Measurements from ENCODE around the gene AIMP2. TPM values are rescaled to one million over a fixed set of nuclear protein-coding genes. Genes with fewer than 3 reads are reported as not detected.
"Not testable (repeated sequence)": the region's sequence is repeated elsewhere in the genome, so short reads cannot be mapped to it uniquely, and the experiment has no call there.

The AIMP2 gene
- total RNA-seq = 10 to 100 TPM; 32.3 to 50.0 (median 36.4) TPM

DNA sequence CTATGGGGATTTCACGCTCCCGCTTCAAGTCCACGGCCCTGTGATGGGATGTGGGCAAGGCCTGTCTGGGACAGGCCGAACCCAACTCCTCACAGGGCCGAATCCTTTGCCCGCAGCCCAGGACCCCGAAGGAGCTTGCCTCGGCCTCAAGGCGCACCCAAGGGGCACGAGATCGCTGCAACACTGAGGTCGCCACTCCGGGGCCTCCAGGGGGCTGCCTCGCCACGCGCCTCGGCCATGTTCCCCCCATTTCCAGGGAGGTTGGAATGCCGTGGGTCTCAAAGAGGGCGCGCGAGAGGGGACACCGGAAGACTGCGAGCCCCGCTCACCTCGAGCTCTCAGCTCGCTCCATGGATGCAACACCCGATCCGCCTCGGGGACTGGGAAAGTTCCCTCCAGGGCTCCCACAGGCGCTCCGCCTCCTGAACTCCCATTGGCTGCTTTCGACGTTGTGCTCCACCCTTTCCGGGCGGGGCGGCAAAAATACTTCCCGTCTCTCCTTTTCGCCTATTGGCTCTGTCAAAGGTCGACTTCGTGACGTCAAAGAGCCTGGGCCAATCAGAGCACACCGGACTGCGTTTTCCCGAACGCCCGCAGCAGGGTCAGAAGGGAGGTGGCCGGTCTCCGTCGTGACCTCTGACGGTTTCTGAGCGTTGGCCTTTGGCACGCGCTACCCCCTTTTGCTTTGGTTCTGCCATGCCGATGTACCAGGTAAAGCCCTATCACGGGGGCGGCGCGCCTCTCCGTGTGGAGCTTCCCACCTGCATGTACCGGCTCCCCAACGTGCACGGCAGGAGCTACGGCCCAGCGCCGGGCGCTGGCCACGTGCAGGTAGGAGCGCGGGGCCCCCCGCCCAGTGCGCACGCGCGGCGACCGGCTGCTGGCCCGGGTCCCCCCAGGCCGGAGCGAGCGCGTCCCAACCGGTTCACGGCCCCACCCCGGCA is at the start of gene AIMP2, which contains the start of gene PMS2:
Gene AIMP2, plus strand, starts transcription at position 605 of the 944 bp plus-strand sequence. Its CDS starts 92 bp downstream, at position 697.
Gene PMS2, minus strand, starts transcription at position 382 of the 944 bp plus-strand sequence. Its CDS starts 30 bp downstream, at position 352.
- intact Hi-C loops (cut with DNase I; ENCODE audit: low total_unique reads) = no loop called here
- peak; percentile 99 to 100 for DNase-seq (ENCODE audit: low spot score in 2 of 2)
- 0 to 1% methylated on average over 43 to 57 of the region's 84 CpGs for WGBS, 2 donors
- H3K4me3 ChIP-seq (ENCODE audit: low read depth, poor library complexity, severe bottlenecking) = peak within 1 kb of the TSS; percentile 74
- TF ChIP-seq CTCF (IDR thresholded peaks at IDR 0.05) = no peak
- peak in 1 of 2 donors; percentile 15 for TF ChIP-seq POLR2A (IDR thresholded peaks at IDR 0.05)

DNA sequence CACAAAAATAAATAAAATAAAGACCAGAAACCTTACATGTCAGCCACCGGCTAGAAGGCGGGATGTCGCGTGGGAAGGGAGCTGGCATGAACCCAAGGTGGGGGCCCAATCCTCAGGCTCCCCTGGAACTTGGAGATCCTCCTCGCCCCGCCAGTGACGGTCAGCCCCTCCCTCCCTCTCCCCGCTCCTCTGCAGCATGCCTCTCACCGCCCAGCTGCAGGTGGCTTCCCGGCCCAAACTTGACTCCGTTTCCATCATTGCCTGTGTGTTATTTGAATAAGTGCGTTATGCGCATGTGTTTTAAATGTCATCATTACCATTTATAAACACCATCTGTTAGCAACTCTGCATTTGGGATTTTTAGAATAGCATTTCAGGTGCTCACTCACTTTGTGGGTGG is 45.9 kb upstream of the AIMP2 start:
- DNase-seq (ENCODE audit: low spot score in 2 of 2); H3K4me3 ChIP-seq (ENCODE audit: low read depth, poor library complexity, severe bottlenecking); intact Hi-C loops (cut with DNase I; ENCODE audit: low total_unique reads): not testable (repeated sequence)
- WGBS, 2 donors = 40% methylated on average over 4 of the region's 13 CpGs; no CpG with 5 or more reads in 1 of the 2 donors

DNA sequence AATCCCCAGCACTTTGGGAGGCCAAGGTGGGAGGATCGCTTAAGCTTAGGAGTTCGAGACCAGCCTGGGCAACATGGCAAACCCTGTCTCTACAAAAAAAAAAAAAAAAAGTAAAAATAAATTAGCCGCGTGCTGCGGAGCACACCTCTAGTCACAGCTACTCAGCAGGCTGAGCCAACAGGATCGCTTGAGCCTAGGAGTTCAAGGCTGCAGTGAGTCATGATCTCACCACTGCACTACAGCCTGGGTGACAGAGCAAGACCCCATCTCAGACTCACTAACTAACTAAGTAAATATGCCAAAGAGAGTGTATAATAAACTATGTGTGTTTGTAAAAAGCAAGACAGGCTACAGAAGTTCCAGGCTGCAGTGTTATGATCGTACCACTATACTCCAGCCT is 45.3 kb upstream of the AIMP2 start:
- DNase-seq (ENCODE audit: low spot score in 2 of 2); H3K4me3 ChIP-seq (ENCODE audit: low read depth, poor library complexity, severe bottlenecking); intact Hi-C loops (cut with DNase I; ENCODE audit: low total_unique reads): not testable (repeated sequence)
- WGBS, 2 donors = 100% methylated on average over 4 of the region's 7 CpGs; no CpG with 5 or more reads in 1 of the 2 donors

DNA sequence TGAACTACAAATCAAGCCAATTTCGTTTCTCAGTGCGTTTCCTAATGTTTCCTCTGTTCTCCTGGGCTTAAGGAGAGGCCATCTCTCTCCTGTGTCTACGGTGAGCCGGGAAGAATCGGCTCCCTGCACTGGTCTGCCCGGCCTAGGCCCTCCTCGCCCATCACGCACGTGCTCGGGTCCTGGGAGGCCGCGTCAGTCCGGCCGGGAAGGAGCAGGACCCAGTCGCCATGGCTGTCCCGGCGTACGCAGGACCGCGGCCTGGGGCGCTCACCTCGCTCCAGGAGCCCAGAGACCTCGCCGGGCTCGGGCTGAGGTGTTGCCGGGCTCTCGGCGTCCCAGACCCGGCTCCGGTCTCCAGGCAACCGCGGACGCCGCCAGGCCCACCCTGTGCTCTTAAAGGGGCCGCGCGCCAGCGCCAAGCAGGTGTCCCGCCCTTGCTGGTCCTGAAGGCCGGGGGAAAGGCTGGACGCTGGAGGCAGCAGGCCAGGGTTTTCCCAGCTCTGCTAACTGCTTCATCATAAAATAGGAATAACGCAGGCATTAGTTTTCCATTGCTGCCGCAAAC is 38.6 kb upstream of the AIMP2 start, which contains the start of gene RSPH10B:
Gene RSPH10B, minus strand, starts transcription at position 343 of the 565 bp plus-strand sequence. CDS start 3,573 bp downstream, outside the sequence.
- DNase-seq (ENCODE audit: low spot score in 2 of 2); H3K4me3 ChIP-seq (ENCODE audit: low read depth, poor library complexity, severe bottlenecking); intact Hi-C loops (cut with DNase I; ENCODE audit: low total_unique reads): not testable (repeated sequence)
- no CpG with 5 or more reads among the region's 43 CpGs for WGBS, 2 donors

- intact Hi-C loops (cut with DNase I; ENCODE audit: low total_unique reads); DNase-seq (ENCODE audit: low spot score in 2 of 2); H3K4me3 ChIP-seq (ENCODE audit: low read depth, poor library complexity, severe bottlenecking): not testable (repeated sequence)
- no CpG with 5 or more reads among the region's 8 CpGs for WGBS, 2 donors
Measured at GRCh38 chr7:5973580-5973979, 35.5 kb upstream of the AIMP2 start.

DNA sequence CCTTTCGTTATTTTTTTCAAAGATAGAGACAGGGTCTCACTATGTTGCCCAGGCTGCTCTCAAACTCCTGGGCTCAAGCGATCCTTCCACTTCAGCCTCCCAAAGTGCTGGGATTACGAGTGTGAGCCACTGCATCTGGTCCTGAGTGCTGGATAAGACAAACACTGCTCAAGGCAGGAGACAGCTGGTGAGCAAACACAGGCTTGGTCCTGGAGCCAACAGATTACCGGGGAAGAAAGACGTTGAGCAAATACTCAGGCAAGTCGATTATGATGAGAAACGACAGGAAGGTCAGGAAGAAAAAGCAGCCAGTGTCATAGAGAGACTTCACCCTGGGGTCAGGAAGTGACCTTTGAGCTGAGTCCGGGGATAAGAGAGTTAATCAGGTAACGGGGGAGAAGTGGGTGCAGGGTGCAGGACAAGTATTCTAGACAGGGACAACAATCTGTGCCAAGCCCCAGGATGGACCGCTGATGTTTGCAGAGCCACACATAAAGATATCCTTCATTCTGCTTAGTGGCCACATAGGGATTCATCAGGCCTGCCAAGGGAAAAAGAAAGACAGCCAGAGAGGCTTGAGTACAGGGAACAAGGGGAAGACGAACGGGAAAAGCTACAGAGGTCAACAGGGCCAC is 29.3 kb upstream of the AIMP2 start:
- 89 to 100% methylated on average over 1 to 2 of the region's 12 CpGs for WGBS, 2 donors
- intact Hi-C loops (cut with DNase I; ENCODE audit: low total_unique reads); H3K4me3 ChIP-seq (ENCODE audit: low read depth, poor library complexity, severe bottlenecking); DNase-seq (ENCODE audit: low spot score in 2 of 2): not testable (repeated sequence)

DNA sequence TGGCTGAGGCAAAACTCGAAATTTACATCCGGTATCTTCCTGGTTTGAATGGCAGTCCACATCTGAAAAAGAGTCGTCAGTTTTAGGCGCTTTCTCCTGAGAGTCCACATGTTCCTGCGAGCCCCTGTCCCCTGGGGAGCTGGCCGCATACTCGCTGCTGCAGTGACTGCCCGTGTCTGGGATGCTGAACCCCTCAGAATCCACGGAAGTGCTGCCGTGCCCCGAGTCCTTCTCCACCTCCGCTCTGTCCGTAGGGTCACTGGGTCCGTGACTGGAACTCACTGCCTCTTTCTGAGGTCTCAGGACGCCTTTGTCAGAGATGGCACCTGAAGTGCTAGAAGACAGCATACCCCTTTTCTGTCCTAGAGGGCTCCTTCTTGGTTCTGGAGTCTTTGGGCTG is 22.0 kb upstream of the AIMP2 start:
- whole genome bisulfite sequencing, 2 donors = 90 to 91% methylated on average over 15 of the region's 15 CpGs
- DNase-seq (ENCODE audit: low spot score in 2 of 2); H3K4me3 ChIP-seq (ENCODE audit: low read depth, poor library complexity, severe bottlenecking); intact Hi-C loops (cut with DNase I; ENCODE audit: low total_unique reads): not testable (repeated sequence)

- intact Hi-C loops (cut with DNase I; ENCODE audit: low total_unique reads) = no loop called here
Measured at GRCh38 chr7:5997210-5997808, 11.8 kb upstream of the AIMP2 start.

More at GRCh38 chr7:5997210-5997808, 11.8 kb upstream of the AIMP2 start:
- no peak overlapping the region for H3K4me3 ChIP-seq (ENCODE audit: low read depth, poor library complexity, severe bottlenecking)
- TF ChIP-seq POLR2A (IDR thresholded peaks at IDR 0.05) (no peak), CTCF (IDR thresholded peaks at IDR 0.05) (no peak)
- no peak for DNase-seq (ENCODE audit: low spot score in 2 of 2)
- WGBS, 2 donors = 58 to 60% methylated on average over 10 of the region's 10 CpGs
